Testis (tissue), 2 donors: Measurements from ENCODE around the gene MCF2L.

Experiments used
- POLR2A ChIP-seq: fragments of 450-650 bp; IDR thresholded peaks from one replicate; pipeline ENCODE4 v1.6.1; 2017; ENCODE audit warnings: antibody characterized with exemption, mild to moderate bottlenecking, moderate library complexity
- TF ChIP-seq, protein P1 (sequence below), 3 experiments: fragments of 450-650 bp in 2 of 3; fragments of 200-600 bp in 1 of 3; sonication (generic) in 1 of 3; IDR thresholded peaks; one replicate each; pipeline ENCODE4 v1.5.1; 2016 to 2019; ENCODE audit warnings: antibody characterized with exemption in 3 of 3, mild to moderate bottlenecking in 2 of 3, moderate library complexity in 1 of 3

DNA sequence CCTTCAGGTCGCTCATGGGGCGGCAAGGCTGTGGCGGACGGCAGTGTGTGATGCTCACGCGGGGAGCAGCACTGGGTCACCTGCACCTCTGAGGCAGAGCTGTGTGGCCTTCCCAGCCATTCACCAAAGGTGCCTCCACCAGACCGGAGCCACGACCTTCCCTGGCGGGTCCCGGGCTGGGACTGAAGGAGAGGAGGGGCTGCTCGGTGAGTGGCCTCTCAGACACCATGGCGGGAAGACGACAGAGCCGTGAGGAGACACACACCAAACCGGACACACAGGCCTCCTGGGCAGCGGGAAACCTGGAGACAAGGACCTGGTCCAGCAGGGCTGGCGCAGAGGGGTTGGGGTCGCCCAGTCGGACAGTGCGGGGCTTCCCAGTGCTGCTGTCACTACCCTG is 7.5 kb downstream of the MCF2L start:
- TF ChIP-seq, protein P1, sequence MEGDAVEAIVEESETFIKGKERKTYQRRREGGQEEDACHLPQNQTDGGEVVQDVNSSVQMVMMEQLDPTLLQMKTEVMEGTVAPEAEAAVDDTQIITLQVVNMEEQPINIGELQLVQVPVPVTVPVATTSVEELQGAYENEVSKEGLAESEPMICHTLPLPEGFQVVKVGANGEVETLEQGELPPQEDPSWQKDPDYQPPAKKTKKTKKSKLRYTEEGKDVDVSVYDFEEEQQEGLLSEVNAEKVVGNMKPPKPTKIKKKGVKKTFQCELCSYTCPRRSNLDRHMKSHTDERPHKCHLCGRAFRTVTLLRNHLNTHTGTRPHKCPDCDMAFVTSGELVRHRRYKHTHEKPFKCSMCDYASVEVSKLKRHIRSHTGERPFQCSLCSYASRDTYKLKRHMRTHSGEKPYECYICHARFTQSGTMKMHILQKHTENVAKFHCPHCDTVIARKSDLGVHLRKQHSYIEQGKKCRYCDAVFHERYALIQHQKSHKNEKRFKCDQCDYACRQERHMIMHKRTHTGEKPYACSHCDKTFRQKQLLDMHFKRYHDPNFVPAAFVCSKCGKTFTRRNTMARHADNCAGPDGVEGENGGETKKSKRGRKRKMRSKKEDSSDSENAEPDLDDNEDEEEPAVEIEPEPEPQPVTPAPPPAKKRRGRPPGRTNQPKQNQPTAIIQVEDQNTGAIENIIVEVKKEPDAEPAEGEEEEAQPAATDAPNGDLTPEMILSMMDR (IDR thresholded peaks at IDR 0.05): no peak
- no peak for TF ChIP-seq POLR2A
